Activated CD8-positive, alpha-beta memory T cell treated with anti-CD3 and anti-CD28 coated beads for 24 hours (primary cell): ENCODE measurements around the gene UTP11.
A peak's percentile ranks its signal among the peaks of the same experiment; 100 is the strongest.
"Not testable (repeated sequence)": the region's sequence is repeated elsewhere in the genome, so short reads cannot be mapped to it uniquely, and the experiment has no call there.

ENCODE experiments used
- DNase-seq: peaks from one replicate; pipeline ENCODE4 v3.0.0-alpha.2; 2020

Gene UTP11

DNA sequence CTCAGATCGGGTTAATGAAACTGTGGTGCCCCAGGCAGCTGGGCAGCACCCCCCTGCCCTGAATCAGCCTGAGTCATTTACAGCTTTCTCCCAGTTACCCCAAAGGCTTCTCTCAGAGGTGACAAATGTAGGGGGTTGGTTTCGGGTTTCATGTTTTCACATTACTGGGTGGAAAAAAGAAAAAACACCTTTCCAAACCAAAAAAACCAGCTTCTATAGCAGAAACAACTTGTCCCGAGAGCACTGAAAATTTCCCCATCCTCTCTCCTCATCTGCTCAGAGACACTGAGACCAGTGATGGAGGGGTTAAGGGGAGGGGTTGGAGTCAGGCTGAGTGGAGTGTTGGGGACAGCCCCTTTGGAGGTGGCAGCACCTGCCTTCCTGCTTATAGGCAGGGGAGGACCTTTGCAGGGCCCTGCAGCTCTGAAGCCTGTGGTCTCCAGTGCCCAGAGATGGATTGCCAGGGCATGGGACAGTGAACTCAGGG is 15.6 kb downstream of the UTP11 start:
- peak; percentile 85 for DNase-seq

DNA sequence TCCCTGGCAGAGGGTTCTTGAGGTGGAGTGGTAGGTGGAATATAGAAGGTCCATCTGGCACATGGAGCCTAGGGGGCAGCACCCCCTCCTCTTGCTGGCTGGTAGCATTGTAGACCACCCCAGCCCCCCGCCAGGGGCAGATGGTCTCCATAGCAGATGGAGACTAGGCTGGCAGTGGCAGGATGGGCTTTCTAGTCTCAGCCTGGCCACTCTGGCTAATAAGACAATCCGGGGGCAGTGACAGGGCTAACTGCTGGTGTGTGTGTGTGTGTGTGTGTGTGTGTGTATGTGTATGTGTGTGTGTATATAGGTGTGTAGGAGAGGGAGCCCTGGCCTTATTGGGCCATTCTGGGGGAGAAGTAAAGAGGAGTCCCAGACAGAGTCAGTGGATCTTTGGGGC is 16.1 kb downstream of the UTP11 start:
- DNase-seq = no peak

GRCh38 chr1:38029081-38029681 is 16.6 kb downstream of the UTP11 start:
- DNase-seq = no peak

DNA sequence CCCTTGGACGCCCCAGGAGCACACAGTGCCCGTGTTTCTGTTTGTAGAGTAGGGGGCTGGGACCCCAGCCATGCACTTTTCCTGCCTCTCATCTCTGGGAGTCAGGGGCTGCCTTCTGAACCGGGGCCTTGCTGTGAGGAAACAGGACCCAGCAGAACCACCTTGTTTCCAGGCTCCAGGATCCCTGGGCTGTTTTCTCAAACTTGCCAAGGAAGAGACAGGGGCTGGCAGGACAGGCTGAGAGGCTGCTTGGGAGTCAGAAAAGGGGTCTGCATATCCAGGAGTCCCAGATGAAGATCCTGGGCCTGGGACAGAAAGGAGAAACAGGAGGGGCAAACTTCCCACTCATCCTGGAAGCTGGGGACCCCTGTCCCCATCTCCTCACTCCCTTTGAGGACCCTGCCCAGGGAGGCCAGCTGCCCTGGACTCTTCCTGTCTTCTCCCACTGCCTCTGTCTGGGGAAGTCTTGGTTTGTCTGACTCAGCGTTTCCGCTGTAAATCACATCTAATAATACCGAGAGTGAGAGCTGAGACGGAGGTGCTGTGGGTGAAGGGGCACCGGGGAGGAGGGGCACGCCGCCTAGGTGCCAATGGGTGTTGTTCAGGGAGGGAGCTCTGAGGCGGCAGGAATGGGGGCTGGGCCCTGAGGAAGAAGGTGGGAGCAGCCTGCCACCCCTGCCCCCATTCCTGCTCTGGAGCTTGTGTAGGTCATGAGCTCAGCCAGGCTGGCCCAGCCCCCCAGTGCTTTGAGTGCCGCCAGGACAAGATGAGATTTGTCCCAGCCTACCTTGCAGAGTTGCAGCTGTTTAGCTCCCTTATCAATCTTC is 17.4 kb downstream of the UTP11 start:
- peak; percentile 88 for DNase-seq

- DNase-seq = no peak
Observed at GRCh38 chr1:38030596-38031512, 18.3 kb downstream of the UTP11 start.

DNA sequence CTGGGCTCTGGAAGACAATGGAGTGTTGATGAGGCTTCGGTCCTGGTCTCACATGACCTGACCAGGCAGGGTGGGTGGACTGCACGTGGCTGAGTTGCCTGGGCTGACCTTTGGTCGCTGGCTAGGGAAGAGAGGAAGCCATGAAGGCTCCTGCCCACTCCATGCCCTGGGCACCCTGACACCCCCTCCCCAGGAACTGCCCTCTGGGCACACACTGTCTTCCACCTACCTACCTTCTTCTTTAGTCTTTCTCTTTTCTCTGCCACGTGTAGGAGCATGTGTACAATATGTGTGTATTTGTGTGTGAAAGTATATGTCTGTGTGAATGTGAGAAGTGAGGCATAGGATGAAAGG is 19.0 kb downstream of the UTP11 start:
- no peak for DNase-seq

- DNase-seq = not testable (repeated sequence)
Observed at GRCh38 chr1:38032992-38033391, 20.5 kb downstream of the UTP11 start.

- DNase-seq = no peak
Observed at GRCh38 chr1:38034871-38035270, 22.3 kb downstream of the UTP11 start.

- no peak for DNase-seq
Observed at GRCh38 chr1:38037221-38037939, 24.8 kb downstream of the UTP11 start.

DNA sequence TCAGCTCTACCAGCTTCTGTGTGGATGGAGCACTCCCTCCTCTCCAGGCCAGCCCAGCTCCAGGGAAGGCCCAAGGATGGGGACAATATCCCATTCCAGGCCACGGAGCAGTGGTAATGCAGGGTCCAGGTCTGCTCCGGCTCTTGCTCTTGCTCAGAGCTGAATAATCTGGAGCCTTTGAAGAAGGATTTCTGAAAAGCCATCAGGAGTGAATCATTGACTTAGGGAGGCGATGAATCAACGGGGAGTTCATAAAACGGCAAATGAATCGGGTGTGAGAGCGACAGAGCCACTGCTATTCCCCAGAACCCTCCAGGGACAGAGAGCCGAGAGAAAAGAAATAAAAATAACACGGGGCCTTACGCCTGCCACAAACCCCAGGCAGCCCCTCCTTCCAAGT is 26.3 kb downstream of the UTP11 start:
- DNase-seq = no peak

DNA sequence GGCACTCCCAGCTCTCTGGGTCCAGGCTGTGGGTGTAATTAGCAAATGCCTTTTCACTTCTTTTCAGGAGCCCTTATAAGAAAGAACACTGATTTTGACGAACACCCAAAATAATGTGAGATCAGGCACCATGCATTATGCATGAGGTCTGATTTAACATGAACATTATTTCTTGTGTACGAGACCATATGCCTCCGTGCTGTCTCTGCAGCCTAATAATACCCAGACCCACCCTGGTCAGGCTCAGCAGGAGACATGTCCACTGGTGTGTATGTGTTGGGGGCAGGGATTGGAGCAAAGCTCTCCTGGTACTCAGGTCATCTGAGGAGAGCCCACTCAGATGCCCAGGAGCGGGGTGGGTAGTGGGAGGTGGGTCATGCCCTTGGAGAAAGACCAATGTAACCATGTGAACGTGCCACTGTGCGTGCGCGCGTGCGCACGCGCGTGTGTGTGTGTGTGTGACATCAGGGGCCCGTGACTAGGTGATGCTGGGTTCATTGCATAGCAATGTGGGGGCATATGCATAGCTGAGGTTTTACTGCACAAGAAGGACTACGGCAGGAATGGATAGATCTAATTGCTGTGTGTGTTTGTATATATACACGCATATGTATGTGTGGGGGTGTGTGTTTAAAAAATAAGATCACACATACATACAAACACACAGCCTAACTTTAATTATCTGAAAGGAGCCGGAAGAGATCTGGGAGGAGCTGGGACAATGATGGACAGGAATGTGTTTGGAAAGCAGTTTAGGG is 27.0 kb downstream of the UTP11 start:
- no peak for DNase-seq

DNA sequence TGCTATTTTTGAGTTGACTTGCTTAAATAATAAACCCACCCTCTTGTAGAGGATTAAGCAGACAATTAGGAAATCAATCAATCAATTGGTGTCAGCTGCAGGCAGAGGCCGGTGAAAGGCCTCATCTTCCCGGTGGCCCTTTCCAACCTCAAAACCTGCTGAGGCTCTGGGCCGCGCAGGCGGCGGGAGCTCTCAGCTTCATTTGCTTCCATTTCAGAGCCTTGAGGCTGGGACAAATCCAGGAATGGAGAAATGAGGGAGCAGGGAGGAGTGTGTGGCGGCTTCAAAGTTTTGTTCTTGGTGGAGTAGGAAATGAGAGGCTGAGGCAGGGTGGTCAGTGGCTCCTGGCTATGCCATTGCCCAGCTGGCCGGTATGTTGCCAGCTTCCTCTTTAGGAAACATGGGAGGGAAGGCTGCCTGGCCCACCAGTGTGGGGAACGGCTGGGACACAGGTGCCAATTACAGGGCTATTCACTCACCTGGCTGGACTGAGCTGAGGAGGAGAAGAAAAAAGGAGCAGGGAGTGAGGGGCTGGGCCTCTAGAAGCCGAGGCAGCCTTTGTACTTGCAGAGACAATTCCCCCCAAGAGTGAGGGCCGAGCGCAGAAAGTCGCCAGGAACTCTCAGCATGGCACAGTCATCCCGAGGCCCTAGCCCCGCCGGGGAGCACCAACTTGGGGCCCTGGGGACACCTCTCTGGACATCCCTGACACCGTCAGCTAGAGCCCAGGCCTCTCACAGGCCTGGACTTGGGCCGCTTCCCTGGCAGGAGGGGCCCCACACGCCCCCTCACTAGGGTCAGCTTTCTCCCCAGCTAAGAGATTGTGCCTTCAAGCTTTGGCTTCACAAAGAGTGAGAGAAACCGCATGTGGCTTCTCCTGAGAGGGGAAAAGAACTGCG is 29.7 kb downstream of the UTP11 start:
- DNase-seq = no peak

DNA sequence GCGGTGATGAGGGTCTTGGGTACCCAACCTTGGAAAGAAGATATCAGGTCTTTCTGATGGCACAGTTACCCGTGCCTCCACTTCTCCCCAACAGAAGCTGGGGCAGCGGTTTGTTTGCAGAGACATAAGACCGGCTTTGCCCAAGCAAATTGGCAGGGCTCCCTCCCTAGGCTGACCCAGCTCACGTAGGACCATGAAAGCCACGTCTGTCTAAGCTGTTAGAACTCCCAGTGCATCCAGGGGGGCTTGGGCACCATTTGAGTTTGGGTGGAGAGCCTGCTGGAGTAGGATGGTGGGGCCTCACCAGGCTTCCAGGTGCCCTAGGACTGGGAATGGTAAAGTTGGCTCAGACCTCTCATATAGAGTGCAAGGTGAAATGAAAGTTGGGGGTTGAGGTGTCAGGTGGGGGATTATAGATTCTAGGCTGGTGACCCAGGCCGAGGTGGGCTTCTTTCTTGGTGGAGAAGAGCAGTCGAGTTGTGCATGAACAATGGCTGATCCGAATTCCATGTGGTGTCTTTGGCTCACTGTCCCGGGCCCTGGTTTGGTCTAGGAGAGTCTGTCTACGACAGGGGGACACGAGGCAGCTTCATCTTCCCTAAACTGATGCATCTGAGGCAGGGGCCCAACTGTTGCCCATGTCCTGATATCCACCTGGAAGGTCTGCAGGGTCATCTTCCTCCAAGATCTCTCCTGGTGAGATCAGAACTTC is 30.7 kb downstream of the UTP11 start:
- no peak for DNase-seq

DNA sequence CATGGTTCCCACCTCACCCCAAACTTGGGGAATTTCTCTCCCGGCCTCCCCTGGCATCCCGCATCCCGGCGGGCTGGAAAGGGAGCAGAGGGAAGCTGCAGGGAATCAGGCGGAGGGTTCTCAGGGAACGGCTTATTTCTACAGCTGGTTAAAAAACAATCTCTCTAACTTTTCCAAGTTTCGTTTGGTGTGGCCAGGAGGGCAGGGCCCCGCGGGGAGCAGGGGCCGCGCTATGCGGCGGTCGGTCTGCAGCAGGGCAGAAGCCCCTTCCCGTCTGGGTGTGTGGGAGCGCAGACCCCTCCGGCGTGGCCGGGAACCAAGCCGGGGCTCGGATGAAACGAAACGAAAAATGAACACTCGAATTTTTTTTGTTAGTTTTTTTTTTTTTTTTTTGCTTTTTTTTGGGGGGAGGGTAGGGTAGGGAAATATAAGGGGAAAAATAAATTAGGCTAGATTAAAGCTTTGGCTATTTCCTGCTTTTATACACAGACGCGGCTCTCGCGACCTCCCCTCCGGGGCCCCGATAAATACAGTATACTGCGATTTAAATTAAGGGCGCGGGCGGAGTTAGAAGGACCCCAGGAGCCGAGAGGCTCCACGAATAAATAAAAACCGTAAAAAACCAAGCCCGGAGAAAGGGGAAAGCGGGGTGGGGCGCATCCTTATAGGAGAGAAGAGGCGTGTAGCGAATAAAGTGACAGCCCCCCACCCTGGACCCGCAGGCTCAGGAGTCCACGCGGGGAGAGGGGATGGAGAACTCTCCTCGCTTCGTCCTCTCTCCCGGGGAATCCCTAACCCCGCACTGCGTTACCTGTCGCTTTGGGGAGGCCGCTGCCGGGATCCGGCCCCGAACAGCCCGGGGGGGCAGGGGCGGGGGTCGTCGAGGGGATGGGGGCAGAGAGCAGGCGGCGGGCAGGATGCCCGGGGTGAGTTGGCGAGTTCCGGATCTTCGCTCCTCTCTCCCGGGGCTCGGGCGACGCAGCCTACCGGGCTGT is 32.0 kb downstream of the UTP11 start:
- no peak for DNase-seq

- DNase-seq = peak; percentile 72
Observed at GRCh38 chr1:38045401-38046332, 33.1 kb downstream of the UTP11 start.

DNA sequence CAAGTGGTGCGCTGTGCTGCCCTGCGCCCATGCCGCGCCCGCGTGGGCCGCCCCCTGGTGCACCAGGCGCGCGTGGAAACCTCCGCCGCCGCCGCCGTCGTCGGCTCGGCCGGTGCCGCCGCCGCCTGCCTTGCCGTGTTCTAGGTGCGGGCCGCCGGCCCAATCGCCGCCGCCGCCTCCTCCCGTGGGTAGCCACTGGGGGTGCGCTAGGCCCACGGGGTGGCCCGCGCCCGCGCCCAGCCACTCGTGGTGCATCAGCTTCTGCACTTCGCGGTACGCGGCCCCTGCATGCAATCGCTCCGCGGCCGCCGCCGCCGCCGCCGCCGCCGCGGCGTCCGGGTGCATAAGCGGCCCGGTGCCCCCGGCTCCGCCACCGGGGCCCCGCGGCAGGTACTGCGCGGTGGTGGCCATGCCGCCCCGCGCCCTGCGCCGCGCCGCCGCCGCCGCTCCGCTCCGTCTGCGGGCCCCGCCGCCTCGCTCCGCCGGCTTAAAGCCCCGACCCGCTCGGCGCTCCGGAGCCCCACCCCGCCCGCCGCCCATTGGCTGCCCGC is 33.9 kb downstream of the UTP11 start, which contains the start of gene POU3F1:
POU3F1 (minus strand) TSS at position 461 of the 551 bp plus-strand sequence; CDS start at position 411, 50 bp downstream.
- peak; percentile 71 for DNase-seq
